Tongue (tissue), 2 donors: ENCODE results near the gene CPSF3. TPM values are rescaled to one million over a fixed set of nuclear protein-coding genes. Genes with fewer than 3 reads are reported as not detected.
"Not testable (repeated sequence)": the region's sequence is repeated elsewhere in the genome, so short reads cannot be mapped to it uniquely, and the experiment has no call there.

Experiments
- DNase-seq: peaks from one replicate; pipeline ENCODE4 v3.0.0-alpha.2; 2015
- total RNA-seq: library from RNA; depleted of rRNA; stranded (reverse); fragments of >200 nt; gene quantifications from one replicate; pipeline ENCODE4 v1.2.3, GENCODE V29; 2014

CPSF3 gene
- total RNA-seq, 1 donor from 2014 or later, result 33.4 TPM

DNA sequence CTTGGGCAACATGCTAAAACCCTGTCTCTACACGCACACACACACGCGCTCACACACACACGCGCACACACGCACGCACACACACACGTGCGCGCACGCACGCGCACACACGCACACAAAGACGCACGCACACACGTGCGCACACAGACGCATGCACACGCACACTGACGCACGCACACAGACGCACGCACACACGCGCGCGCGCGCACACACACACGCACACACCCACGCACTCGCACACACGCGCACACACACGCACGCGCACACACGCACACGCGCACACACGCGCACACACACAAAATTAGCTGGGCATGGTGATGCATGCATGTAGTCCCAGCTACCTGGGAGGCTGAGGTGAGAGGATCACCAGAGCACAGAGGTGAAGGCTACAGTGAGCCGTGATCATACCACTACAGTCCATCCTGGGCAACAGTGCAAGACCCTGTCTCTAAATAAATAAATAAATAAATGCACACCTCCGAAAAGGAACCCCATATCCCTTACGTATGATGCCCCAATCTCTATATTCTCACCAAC is 42.8 kb downstream of the CPSF3 start:
- no peak for DNase-seq

DNA sequence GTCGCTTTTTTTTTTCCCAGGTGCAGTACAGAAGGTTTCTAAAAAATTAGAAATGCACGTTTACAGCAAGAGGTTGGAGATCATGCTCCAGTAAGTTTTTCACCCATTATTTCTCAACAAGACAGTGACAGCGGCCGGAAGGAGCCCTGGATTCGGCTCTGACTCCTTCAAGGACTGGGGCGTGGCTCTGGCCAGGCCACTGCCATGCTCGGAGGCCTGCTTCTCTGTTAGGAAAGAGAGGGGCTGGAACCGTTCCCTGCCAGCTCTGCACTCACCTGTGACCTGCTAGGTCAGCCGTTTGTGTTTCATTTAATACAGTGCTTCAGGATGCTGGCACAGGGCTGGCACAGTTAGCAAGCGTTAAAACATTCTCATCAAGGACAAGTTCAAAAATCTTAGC is 44.2 kb downstream of the CPSF3 start:
- DNase-seq, result no peak

DNA sequence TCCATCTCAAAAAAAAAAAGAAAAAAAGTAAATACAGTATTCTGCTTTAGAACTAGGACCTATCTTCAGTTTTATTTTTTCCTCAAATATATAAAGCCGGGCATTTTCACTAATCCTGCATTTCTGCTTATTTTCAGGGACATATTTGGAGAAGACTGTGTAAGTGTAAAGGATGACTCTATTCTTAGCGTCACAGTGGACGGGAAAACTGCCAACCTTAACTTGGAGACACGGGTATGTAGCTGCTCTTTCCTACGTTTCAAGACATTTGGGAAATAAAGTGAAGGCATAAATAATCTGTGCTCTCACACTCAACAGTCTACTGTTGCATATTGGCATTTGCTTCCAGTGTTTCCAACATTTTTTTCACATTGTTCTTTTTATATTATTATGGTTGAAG is 47.8 kb downstream of the CPSF3 start:
- no peak for DNase-seq

GRCh38 chr2:9472511-9472910 is 49.1 kb downstream of the CPSF3 start:
- DNase-seq, result no peak

- DNase-seq, result no peak
These were observed 50.0 kb downstream of the CPSF3 start for GRCh38 chr2:9473308-9473984.

GRCh38 chr2:9473985-9474360 is 50.5 kb downstream of the CPSF3 start:
- DNase-seq, result peak; percentile 69

DNA sequence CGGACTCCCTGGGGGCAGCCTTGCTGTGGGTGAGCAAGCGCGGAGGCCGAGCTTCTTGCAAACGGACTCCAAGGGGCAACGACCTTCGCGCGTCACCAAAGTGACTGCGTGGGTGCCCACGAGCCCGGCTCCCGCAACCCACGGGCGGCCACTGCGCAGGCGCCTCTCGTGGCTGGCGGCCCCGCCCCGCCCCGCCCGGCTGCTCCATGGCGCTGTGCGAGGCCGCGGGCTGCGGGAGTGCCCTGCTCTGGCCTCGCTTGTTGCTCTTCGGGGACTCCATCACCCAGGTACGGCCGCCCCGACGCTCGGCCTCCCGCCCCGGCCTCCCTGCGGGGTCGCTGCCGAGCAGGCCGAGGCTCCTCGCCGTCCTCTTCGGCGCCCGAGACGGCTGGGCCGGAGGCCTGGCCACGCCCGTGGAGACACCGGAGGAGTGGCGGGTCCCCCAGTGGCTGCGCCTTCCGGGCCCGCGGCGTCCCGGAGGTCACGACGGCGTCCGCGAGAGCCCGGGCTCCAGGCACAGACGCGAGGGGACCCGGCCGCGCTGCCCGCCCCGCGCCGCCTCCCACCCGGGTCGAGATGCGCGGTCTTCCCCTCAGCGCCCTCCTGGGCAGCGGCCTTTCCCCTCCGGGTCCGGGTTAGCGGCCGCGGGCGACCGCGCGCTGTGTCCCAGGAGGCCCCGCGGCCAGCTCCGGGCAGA is 51.1 kb downstream of the CPSF3 start, which contains the start of gene IAH1:
Gene IAH1 (plus strand): TSS at position 191 of the 697 bp plus-strand sequence. CDS start 16 bp downstream, at position 207.
- peak; percentile 72 for DNase-seq

GRCh38 chr2:9477914-9478313 is 54.5 kb downstream of the CPSF3 start:
- no peak for DNase-seq

DNA sequence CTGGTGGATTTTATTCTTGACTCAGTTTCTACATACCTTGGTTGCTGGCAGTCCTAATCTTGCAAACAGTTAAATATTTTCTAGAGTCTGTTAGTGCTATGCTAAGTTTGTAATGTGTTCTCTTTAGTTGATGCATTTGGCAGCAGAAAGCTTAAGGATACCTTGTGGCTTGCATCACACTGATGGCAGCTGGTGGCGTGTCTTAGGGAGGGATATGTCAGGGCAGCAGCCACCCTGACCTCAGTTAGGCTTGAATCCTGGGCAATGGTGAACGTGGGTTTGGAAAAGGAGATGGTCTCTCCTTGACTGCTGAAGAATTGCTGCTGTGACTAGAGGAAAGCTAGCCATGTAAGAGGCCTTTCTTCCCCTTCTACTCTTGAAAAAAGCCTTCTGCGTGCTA is 55.1 kb downstream of the CPSF3 start:
- no peak for DNase-seq

DNA sequence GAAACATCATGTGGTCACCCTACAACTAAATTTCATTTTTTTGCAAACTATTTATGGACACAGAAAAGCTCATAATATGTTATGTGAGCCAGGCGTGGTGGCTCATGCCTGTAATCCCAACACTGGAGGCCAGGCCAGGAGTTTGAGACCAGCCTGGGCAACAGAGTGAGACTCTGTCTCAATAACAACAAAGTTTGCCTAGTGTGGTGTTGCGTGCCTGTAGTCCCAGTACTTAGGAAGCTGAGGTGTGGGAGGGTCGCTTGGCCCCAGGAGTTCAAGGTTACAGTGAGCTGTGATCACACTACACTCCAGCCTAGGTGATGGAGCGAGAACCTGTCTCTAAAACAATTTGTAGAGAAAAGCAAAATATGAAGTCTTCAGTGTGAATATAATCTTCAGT is 56.7 kb downstream of the CPSF3 start:
- DNase-seq, result no peak

GRCh38 chr2:9483107-9483506 is 59.7 kb downstream of the CPSF3 start:
- no peak for DNase-seq

DNA sequence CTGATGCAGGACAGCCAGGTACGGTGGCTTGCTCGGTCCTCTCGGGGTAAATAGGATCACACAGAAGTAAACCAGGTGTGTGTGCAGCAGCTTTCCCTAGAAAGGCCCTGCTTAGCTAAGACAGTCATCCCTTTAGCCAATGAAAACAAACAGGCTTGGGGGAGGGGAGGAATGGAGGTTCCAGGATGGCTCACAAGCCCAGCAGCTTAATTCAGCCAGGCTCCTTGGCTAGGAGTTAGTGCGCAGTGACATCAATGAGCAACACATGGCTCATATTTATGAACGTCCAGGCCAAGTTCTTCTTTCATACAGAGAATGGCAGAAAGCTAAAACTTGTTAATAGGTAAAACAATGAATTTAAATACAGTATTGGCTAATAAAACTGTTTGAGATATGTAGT is 61.1 kb downstream of the CPSF3 start:
- no peak for DNase-seq

- DNase-seq, result no peak
These were observed 65.4 kb downstream of the CPSF3 start for GRCh38 chr2:9488583-9489547.

- DNase-seq, result no peak
These were observed 67.3 kb downstream of the CPSF3 start for GRCh38 chr2:9490789-9491188.

DNA sequence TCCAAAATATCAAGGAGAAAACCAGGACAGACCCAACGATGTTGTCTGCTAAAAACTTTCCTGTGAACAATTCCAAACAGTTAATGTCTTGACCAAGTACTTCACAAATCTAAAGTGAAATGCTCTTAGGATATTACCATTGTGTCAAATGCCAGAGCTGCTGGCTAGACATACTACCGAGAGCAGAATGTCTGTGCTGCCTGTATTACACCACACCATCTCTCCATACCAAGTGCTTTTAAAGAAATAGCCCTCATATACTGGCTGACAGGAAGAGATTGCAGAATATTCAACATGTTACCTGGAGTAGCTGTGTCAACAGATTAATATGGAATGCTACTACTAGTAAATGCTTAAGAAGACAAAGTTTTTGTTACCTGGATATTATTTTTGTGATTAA is 69.5 kb downstream of the CPSF3 start:
- no peak for DNase-seq

DNA sequence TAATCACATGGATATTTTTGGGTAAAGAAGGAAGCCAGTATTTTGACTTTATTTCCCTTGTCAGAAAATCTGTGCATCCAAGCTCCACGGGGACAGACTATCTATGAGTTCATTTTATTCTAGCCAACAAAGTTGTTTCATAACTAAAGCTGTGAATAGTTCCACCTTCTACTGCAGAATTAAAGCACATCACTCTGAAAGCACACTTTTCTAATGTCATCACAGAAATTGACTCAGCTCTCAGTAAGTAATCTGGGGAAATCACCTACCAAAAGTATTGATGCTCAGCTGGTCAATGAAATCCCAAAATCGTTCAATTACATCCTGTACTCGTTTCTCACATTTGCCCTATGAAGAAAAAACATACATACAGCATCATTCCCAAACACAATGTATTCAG is 70.0 kb downstream of the CPSF3 start:
- no peak for DNase-seq

DNA sequence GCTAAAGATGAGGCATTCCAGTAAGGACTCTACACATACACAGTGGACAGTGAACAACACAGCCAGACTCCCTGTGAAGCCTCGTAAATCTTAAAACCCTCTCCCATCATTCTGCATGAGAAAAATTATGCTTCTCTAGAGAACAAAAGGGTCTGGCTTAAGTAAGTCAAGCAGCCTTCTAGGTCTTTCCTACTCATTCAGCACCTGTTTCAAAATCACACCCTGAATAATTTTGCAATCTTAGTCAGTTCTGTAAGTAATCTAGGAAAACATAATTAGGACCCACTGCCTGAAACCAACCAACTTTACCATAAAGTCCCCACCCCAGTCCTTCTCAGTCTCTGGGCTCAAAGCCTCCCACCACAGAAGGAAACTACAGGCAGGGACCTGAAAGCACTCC is 70.6 kb downstream of the CPSF3 start:
- DNase-seq, result no peak

DNA sequence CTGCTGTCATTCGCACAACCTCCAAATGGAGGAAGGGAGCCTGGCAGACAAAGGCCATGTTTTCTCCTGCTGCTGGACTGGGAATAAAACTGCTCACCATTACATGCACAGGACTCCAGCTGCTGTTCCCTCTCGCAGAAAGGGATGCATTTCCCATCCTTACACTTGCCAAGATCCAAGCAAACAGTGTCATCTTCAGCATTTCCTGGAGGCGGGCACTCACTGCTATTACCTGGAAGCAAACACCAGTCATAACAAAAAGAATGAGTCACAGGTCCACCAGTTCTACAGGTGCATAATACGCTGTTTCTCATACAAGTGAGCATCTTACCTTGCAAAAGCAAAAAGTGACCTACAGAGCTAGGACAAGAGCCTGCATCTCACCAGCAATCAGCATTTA is 73.6 kb downstream of the CPSF3 start:
- DNase-seq, result no peak

DNA sequence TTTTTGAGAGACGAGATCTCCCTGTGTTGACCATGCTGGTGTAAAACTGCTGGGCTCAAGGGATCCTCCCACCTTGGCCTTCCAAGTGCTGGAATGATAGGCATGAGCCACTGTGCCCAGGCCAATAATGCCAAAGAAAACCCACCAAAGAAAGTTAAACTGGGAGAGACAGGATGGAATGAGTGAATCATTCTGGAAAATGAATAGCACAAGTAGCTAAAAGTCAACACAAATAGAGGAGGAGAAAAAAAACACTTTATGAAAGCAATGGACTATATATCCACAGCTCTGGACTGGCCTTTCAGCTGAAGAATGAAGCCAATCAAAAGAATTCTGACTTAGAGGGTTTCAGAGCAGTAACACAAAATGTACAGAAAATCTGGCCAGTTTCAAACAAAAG is 74.8 kb downstream of the CPSF3 start:
- DNase-seq, result no peak

DNA sequence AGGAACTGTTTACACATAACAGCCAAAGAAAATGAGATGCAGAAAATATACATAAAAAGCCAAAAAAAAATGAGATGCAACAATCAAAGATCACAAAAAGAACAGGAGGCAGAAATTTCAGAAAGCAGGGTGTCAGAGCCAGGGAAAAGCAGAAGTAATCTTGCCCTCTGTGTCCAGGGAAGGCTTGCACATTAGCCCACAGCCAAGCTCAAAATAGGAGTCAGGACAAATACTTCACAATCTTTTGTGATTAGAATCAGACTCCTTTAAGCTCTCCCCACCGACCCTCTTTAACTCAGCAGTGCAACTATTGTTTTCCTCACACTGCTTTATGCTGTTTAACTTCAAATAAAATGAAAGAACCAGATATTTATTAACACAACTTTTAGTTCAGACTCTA is 85.5 kb downstream of the CPSF3 start:
- DNase-seq, result no peak

DNA sequence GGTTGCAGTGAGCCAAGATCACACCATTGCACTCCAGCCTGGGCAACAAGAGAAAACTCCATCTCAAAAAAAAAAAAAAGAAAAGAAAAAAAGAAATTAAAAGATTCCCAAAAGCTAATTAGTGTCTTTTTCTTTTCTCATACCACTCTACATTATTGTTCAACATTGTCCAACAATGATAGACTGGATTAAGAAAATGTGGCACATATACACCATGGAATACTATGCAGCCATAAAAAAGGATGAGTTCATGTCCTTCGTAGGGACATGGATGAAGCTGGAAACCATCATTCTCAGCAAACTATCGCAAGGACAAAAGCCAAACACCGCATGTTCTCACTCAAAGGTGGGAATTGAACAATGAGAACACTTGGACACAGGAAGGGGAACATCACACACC is 90.5 kb downstream of the CPSF3 start:
- not testable (repeated sequence) for DNase-seq

DNA sequence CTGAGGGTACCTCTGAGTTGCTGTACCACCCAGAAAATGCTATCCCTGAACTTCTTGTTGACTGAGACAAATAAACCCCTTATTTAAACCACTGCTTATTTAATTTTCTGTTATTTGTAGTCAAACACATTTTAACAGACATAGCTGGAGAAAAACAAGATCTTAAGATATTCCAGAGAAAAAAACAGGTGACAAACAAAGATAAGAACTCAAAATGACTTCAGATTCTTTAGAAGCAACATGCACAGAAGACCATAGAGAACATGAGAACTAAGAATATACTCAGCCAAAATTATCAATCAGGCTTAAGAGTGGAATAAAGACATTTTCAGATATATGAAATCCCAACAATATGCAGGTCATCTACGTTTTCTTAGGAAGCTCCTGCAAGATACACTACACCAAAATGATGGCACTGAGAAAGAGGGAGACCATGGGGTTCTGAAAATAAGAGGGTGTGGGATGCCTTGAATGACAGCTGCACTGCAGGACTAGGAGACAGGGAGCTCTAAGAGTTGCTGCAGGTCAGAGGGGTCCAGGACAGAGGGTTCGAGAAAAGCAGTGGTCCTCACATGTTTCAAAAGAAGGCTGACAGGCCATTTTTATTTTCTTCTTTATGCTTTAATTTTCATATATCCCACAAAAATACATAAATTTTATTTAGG is 93.8 kb downstream of the CPSF3 start:
- no peak for DNase-seq
